Left ventricle myocardium inferior (tissue), 1 donor: ENCODE measurements around the gene XIRP2. TPM values are rescaled to one million over a fixed set of nuclear protein-coding genes. Genes with fewer than 3 reads are reported as not detected.

Source experiments
- DNase-seq: peaks from one replicate; pipeline ENCODE4 v3.0.0-alpha.2; 2020
- H3K27ac ChIP-seq: fragments of 200-600 bp; replicated peaks from 2 replicates; pipeline ENCODE4 v1.8.0; 2021
- H3K27me3 ChIP-seq: fragments of 200-600 bp; 2 replicates; pipeline ENCODE4 v1.8.0; 2021; ENCODE audit warnings: low read depth
- H3K36me3 ChIP-seq: fragments of 200-600 bp; 2 replicates; pipeline ENCODE4 v1.8.0; 2021
- H3K4me1 ChIP-seq: fragments of 200-600 bp; 2 replicates; pipeline ENCODE4 v1.8.0; 2021
- H3K4me3 ChIP-seq: fragments of 200-600 bp; 2 replicates; pipeline ENCODE4 v1.8.0; 2021; ENCODE audit warnings: mild to moderate bottlenecking, moderate library complexity
- H3K9me3 ChIP-seq: fragments of 200-600 bp; replicated peaks from 2 replicates; pipeline ENCODE4 v1.8.0; 2021
- intact Hi-C: fragments of 100-400 bp; cut with micrococcal nuclease; formaldehyde crosslinking; loops from one replicate; pipeline ENCODE4 v1.11.0; 2022
- total RNA-seq: library from RNA; stranded (reverse); fragmentation: NEBNext Ultra II Directional; extraction: Animal tissue kit (Norgen Biotek cat#: 25700); gene quantifications from one replicate; pipeline ENCODE4 v1.2.1, GENCODE V29; 2021
- TF ChIP-seq, protein P1 (sequence below): fragments of 200-600 bp; IDR thresholded peaks from 2 replicates; pipeline ENCODE4 v1.8.0; 2021; ENCODE audit warnings: antibody characterized with exemption, mild to moderate bottlenecking, borderline replicate concordance
- donor health status: DM: no; HTN: yes; CAD: no; lungs with severe emphysema.

The XIRP2 gene
- total RNA-seq, 1 donor from 2014 or later, result 364 TPM

- peaks cover 11% of the 10 kb centered on the region for H3K4me1 ChIP-seq
- no peaks in the 10 kb centered on the region for H3K36me3 ChIP-seq
- no peak for DNase-seq
- TF ChIP-seq, protein P1, sequence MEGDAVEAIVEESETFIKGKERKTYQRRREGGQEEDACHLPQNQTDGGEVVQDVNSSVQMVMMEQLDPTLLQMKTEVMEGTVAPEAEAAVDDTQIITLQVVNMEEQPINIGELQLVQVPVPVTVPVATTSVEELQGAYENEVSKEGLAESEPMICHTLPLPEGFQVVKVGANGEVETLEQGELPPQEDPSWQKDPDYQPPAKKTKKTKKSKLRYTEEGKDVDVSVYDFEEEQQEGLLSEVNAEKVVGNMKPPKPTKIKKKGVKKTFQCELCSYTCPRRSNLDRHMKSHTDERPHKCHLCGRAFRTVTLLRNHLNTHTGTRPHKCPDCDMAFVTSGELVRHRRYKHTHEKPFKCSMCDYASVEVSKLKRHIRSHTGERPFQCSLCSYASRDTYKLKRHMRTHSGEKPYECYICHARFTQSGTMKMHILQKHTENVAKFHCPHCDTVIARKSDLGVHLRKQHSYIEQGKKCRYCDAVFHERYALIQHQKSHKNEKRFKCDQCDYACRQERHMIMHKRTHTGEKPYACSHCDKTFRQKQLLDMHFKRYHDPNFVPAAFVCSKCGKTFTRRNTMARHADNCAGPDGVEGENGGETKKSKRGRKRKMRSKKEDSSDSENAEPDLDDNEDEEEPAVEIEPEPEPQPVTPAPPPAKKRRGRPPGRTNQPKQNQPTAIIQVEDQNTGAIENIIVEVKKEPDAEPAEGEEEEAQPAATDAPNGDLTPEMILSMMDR, result no peak
- no peak overlapping the region for H3K27ac ChIP-seq
- no peaks in the 10 kb centered on the region for H3K9me3 ChIP-seq
- H3K27me3 ChIP-seq, result no peaks in the 10 kb centered on the region
- H3K4me3 ChIP-seq, result no peak overlapping the region
- intact Hi-C loops, result no loop called here
Measured at GRCh38 chr2:166958986-166959481, 70.8 kb downstream of the XIRP2 start.

GRCh38 chr2:166959556-166959955 is 71.3 kb downstream of the XIRP2 start:
- Histone ChIP-seq H3K27me3 (no peaks in the 10 kb centered on the region), H3K4me3 (no peak overlapping the region), H3K27ac (no peak overlapping the region), H3K4me1 (peaks cover 11% of the 10 kb centered on the region), H3K36me3 (no peaks in the 10 kb centered on the region), H3K9me3 (no peaks in the 10 kb centered on the region)
- no peak for DNase-seq
- intact Hi-C loops, result no loop called here
- TF ChIP-seq, protein P1, result no peak

DNA sequence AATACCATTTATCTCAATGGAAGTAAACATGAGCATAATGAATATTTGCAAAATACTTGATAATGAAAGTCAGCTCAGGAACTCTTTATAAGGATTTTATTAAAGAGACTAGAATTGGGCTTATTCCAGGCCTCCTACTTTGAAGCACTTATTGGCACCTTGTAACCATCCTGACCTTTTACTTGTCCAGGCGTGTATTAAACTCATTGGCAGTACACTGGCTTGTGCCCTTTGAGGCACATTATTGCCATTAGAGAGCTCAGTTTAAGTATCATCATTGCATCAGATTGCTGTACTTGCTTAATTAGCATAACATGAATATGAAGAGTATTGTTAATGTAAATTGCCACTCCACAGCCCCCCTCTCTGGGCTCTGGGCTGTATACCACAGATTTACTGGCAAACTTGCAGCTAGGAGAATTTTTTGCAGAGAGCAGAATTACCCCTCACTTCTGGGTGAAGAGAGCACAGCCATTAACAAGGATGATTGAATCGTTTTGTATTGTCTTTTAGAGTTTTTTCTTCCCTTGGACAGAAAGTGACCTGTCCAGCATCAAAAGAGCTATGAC is 72.5 kb downstream of the XIRP2 start:
- TF ChIP-seq, protein P1, result no peak

DNA sequence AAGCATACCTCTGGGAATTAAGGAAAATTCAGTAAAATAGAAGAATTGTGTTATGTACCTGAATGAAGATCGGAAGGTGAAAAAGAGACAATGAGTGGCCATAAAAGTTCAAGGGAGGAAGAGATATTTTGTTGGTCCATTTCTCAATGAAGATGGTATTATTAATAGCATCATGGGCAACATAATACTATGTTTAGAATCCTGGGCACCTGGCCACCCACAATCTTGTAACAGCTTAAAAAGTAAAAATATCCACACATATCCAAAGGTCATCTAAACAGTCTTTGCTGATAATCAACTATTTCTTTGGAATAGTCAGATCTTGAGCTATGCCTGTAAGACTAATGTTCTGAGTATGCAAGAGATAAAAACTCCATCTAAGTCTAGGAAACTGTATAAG is 73.7 kb downstream of the XIRP2 start:
- Histone ChIP-seq H3K36me3 (no peaks in the 10 kb centered on the region), H3K27ac (no peak overlapping the region), H3K27me3 (no peaks in the 10 kb centered on the region), H3K4me3 (no peak overlapping the region), H3K4me1 (peaks cover 11% of the 10 kb centered on the region), H3K9me3 (no peaks in the 10 kb centered on the region)
- intact Hi-C loops, result no loop called here
- no peak for DNase-seq
- TF ChIP-seq, protein P1, result no peak

More for the DNA sequence above, 72.5 kb downstream of the XIRP2 start:
- intact Hi-C loops, result no loop called here
- no peaks in the 10 kb centered on the region for H3K9me3 ChIP-seq
- peaks cover 11% of the 10 kb centered on the region for H3K4me1 ChIP-seq
- H3K27ac ChIP-seq, result no peak overlapping the region
- H3K36me3 ChIP-seq, result no peaks in the 10 kb centered on the region
- no peak for DNase-seq
- no peak overlapping the region for H3K4me3 ChIP-seq
- no peaks in the 10 kb centered on the region for H3K27me3 ChIP-seq

DNA sequence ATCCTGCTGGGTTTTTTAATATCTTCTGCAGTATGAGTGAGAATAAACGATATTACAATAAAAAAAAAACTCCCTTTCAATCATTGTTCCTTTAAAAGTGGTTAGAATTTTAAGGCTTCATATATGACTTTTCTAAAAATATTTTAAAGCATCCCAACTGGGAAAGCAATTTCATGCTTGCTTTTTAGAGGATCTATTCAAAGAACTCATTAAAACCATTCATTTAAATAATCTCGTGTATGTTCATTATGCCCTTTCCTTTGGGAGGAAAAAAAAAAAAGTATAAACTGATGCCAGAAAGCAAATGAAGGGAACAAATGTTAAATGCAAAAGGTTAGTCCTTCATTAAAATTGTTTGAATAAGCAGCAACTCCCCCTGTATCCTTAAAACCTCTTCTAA is 81.2 kb downstream of the XIRP2 start:
- TF ChIP-seq, protein P1, result no peak
- Histone ChIP-seq H3K9me3 (no peaks in the 10 kb centered on the region), H3K36me3 (no peaks in the 10 kb centered on the region), H3K27me3 (no peaks in the 10 kb centered on the region), H3K27ac (no peak overlapping the region), H3K4me3 (no peak overlapping the region), H3K4me1 (no peaks in the 10 kb centered on the region)
- no peak for DNase-seq
- intact Hi-C loops, result no loop called here

DNA sequence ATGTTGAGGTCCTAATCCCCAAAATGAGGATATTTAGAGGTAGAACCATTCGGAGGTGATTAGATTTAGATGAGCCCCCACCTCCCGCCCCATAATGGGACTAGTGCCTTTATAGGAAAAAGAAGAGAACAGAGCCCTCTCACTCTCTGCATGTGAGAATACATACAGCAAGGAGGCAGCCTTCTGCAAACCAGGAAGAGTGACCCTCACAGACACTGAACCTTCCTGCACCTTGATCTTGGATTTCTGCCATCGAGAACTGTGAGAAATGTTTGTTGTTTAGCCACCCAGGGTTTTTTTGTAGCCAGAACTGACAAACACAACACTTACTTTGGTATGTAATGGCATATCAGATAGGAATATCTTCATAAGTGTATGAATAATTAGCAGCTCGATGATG is 83.7 kb downstream of the XIRP2 start:
- Histone ChIP-seq H3K9me3 (no peaks in the 10 kb centered on the region), H3K27me3 (no peaks in the 10 kb centered on the region), H3K4me3 (no peak overlapping the region), H3K4me1 (no peaks in the 10 kb centered on the region), H3K27ac (no peak overlapping the region), H3K36me3 (no peaks in the 10 kb centered on the region)
- intact Hi-C loops, result no loop called here
- DNase-seq, result no peak
- TF ChIP-seq, protein P1, result no peak
